Measurements from ENCODE around the gene ZFP2.
A peak's percentile ranks its signal among the peaks of the same experiment; 100 is the strongest.
"Not testable (repeated sequence)": the region's sequence is repeated elsewhere in the genome, so short reads cannot be mapped to it uniquely, and the experiment has no call there.

ZFP2 gene

GRCh38 chr5:178895615-178896571 lies at the start of gene ZFP2:
Gene ZFP2, plus strand, starts transcription at chr5:178895913. Its CDS starts 35,401 bp downstream, at chr5:178931314.
- peak; percentile 67 for DNase-seq (ENCODE audit: low spot score)

GRCh38 chr5:178849316-178849715 lies 46.4 kb upstream of the ZFP2 start:
- DNase-seq (ENCODE audit: low spot score): no peak

GRCh38 chr5:178851951-178852350 lies 43.8 kb upstream of the ZFP2 start:
- no peak for DNase-seq (ENCODE audit: low spot score)

GRCh38 chr5:178854284-178854683 lies 41.4 kb upstream of the ZFP2 start:
- DNase-seq (ENCODE audit: low spot score): no peak

- DNase-seq (ENCODE audit: low spot score): peak; percentile 93
Measured at GRCh38 chr5:178859625-178860521, 35.8 kb upstream of the ZFP2 start, which contains the start of gene ZNF354B. Gene ZNF354B, plus strand, starts transcription at chr5:178859953. Its CDS starts 1,095 bp downstream, at chr5:178861048.

GRCh38 chr5:178860615-178861014 lies 35.1 kb upstream of the ZFP2 start:
- DNase-seq (ENCODE audit: low spot score): not testable (repeated sequence)

- no peak for DNase-seq (ENCODE audit: low spot score)
Measured at GRCh38 chr5:178861627-178862026, 34.1 kb upstream of the ZFP2 start.

- no peak for DNase-seq (ENCODE audit: low spot score)
Measured at GRCh38 chr5:178866946-178867345, 28.8 kb upstream of the ZFP2 start.

GRCh38 chr5:178869577-178869976 lies 26.1 kb upstream of the ZFP2 start:
- DNase-seq (ENCODE audit: low spot score): no peak

GRCh38 chr5:178870411-178870810 lies 25.3 kb upstream of the ZFP2 start:
- no peak for DNase-seq (ENCODE audit: low spot score)

GRCh38 chr5:178872302-178872701 lies 23.4 kb upstream of the ZFP2 start:
- DNase-seq (ENCODE audit: low spot score): no peak

- DNase-seq (ENCODE audit: low spot score): not testable (repeated sequence)
Measured at GRCh38 chr5:178883115-178883694, 12.5 kb upstream of the ZFP2 start.

- DNase-seq (ENCODE audit: low spot score): no peak
Measured at GRCh38 chr5:178883815-178884430, 11.8 kb upstream of the ZFP2 start.

GRCh38 chr5:178899289-178899688 lies 3.6 kb downstream of the ZFP2 start:
- DNase-seq (ENCODE audit: low spot score): no peak

GRCh38 chr5:178902849-178903248 lies 7.1 kb downstream of the ZFP2 start:
- no peak for DNase-seq (ENCODE audit: low spot score)

GRCh38 chr5:178931846-178932760 lies 36.4 kb downstream of the ZFP2 start:
- DNase-seq (ENCODE audit: low spot score): no peak

- DNase-seq (ENCODE audit: low spot score): no peak
Measured at GRCh38 chr5:178940569-178941360, 45.1 kb downstream of the ZFP2 start, which contains the start of gene ZNF454. Gene ZNF454, plus strand, starts transcription at chr5:178941198. Its CDS starts 1,594 bp downstream, at chr5:178942792.

- no peak for DNase-seq (ENCODE audit: low spot score)
Measured at GRCh38 chr5:178941361-178941760, 45.6 kb downstream of the ZFP2 start.

- no peak for DNase-seq (ENCODE audit: low spot score)
Measured at GRCh38 chr5:178965465-178966055, 69.8 kb downstream of the ZFP2 start.

Measured in SW480 (cell line).